Stimulated activated CD4-positive, alpha-beta T cell treated with anti-CD3 and anti-CD28 coated beads, Interleukin-12 subunit alpha, Interleukin-12 subunit beta, amount 100 ng/mL, for 4 hours (primary cell): ENCODE results near the gene CHD9NB.
"Not testable (repeated sequence)": the region's sequence is repeated elsewhere in the genome, so short reads cannot be mapped to it uniquely, and the experiment has no call there.

Source experiments
- DNase-seq: peaks from one replicate; pipeline ENCODE4 v3.0.0-alpha.2; 2020

CHD9NB gene

DNA sequence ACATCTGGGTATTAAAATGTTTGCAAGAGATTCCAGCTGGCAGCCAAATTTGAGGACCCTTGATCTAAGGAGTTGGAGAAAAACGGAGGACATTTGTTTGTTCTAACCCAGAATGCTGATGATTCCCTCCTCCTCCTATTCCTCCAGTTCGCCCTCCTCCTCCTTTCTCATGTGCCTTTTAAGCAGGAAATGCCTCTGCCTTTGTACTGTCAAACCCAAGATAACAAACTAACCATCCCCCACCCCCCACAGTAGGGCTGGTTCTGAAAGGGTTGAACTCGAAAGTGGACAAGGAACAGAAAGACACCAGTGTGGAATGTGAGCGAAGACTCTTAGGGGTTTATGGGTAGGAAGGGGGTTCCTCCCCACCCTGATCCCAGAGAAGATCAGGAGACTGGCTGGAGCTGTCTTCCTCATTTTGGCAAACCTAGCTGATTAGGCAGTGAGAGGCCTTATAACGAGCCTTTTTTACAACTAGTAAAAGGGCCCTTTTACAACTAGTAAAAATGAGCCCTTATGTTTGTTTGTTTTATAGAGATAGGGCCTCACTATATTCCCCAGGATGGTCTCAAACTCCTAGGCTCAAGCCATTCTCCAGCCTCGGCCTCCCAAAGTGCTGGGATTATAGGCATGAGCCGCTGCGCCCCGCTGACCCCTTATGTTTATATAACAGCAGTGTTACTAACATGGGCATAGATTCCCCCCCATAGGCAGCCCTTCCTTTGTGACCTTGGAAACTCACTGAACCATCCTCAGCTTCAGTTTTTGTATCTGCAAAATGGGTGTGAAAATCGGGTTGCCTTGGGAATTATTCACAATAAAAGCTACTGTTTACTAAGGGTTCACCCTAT lies 3.1 kb upstream of the CHD9NB start:
- DNase-seq: no peak

DNA sequence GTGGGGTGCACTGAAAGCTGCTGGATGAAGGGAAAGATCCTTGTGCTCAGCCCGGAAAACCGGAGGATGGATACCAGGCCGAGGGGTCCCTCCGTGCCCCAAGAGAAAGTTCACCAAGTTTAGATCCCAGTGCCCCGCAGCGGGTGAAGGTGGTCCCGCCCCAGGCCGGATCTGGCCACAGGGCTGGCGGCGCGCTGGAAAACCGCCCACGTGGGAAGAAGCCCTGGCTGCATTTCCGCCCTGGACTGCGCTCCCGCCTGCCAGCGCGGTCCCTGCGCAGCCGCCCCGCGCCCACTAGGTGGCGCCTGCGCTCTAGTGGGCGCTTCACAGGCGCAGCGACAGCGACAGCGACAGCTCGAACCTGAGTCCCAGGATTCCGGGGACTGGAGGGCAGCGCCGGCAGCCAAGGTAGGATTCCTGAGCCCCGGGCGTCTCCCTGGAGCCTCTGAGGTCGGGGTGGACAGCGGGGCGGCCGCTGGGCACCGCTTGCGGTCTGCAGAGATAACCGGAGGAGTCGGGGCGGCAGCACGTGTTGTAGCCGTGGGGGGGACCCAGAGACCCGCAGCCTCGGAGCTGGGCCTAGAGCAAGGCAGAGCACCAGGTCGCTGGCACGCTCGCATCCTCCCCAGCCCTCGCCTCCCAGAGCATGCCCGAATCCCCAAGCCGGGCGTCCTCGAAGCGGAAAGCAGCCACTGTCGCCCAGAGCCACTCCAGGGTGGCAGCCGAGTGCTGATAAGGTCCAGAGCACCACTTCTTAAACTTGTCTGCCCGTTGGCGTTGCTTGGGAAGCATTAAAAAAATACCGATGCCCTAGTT lies 2.2 kb upstream of the CHD9NB start, which contains the start of gene CHD9:
CHD9 (plus strand) TSS at position 322 of the 816 bp plus-strand sequence. CDS start 101,099 bp downstream, outside the sequence.
- peak; percentile 71 for DNase-seq

- no peak for DNase-seq
These were observed 1.4 kb upstream of the CHD9NB start for GRCh38 chr16:53053967-53054669.

- not testable (repeated sequence) for DNase-seq
These were observed 1.4 kb downstream of the CHD9NB start for GRCh38 chr16:53051255-53051654.

DNA sequence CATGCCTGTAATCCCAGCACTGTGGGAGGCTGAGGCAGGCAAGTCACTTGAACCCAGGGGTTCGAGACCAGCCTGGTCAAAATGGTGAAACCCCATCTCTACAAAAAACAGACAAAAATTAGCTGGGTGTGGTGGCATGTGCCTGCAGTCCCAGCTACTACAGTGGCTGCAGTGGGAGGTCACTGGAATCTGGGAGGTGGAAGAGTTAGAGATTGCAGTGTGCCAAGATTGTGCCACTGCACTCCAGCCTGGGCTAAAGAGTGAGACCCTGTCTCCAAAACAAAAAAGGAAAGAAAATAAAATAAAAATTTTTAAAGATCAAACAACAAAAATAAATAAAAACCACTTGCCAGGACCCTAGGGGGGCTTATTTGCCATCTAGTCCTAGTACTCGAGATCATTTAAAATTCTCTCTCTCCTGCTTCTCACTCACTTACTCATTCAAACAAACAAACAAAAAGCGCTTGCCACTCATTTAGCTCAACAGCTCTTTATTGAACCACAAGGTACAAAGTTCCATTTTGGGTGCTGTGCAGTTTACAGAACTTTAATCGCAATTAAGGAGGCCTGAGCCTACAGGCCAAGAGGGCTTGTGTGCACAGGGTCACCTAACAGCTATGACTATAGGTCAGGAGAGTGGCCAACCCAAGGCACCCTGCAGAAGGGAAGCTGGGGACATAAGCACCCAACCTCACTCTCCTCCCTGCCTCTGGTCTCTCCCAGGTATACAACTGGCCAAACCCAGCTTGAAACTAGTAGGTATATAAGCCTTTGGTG lies 4.4 kb downstream of the CHD9NB start:
- no peak for DNase-seq

DNA sequence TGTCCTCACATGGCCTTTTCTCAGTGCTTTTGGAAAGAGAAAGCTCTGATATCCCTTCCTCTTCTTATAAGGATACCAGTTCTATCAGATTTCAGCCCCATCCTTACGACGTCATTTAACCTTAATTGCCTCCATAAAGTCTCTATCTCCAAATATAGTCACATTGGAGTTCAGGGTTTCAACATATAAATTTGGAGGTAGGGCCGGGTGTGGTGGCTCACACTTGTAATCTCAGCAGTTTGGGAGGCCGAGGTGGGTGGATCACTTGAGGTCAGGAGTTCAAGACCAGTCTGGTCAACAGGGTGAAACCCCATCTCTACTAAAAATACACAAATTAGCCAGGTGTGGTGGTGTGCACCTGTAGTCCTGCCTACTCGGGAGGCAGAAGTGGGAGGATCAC lies 5.2 kb downstream of the CHD9NB start:
- not testable (repeated sequence) for DNase-seq

DNA sequence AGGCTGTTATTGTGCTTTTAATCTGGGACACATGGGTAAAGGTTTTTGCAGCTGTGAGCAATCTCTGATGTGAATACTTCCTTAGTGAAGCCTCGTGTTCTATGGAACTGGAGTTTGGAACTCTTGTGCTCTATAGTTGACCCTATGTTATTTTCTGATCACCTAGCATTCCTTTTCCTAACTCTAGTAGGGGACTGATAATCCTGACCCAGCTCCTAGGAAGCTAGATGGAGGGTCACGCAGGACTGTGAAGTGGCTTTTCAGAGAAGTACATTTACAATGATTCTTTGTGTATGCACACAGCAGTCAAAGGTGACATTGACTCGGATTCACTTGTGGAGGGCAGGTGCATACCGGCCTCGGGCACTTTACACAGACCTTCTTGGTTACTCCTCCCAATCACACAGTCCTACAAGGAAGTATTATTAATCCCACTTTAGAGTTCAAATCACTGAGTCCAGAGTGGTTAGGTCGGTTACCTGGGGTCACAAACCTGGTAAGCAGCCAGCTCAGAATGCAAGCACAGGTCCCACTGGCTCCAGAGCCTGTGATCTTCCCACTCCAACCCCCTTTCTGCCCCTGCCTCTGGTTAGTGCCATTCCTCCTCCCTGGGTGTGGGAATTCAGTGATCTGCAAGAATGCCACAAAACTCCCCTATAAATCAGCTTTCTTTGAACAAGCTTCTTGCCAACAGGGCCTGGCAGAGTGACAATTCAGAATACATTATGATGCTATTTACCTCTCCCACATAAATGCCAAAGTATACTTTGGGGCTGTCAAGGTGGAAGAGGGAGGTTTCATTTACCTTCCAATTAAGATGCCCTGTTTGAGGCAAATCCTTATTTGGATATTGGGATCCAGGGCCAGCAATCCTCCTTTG lies 7.1 kb downstream of the CHD9NB start:
- no peak for DNase-seq

- no peak for DNase-seq
These were observed 8.6 kb downstream of the CHD9NB start for GRCh38 chr16:53043986-53044601.

GRCh38 chr16:53043428-53043831 lies 9.3 kb downstream of the CHD9NB start:
- no peak for DNase-seq

- DNase-seq: no peak
These were observed 10.4 kb downstream of the CHD9NB start for GRCh38 chr16:53042235-53042701.

DNA sequence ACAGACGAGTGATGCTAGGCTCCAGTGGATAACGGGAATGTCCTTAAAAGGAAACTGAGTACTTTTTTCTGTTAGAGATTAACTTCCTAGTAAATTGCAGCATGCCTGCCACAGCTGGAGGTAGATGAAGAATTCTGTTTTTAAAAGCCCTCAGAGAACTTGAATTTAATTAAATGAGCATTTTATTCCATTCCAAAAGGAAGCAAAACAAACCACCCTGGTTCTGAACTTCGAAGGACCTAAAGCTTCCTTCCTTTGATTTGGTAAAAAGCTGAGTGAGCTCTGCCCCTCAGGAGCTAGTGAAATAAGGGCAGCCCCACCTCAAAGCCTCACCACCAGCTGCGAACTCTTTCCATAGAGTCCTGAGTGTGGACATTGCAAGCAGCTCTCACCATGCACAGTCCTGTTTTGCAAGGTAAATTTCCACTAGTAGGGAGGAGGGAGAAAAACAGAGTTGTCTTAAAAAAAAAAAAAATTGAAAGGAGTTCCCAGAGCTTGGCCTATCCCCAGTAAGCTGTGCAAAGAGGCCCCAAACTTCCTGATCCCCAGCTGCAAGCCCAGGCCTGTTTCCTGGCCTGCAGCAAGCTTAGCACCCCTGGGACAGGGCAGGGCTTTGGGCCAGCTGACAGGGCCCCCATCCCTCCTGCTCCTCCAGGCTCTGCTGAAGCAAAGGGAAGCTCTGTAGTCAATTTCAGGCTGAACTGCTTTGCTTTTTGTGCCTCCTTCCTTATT lies 11.2 kb downstream of the CHD9NB start:
- no peak for DNase-seq

- DNase-seq: no peak
These were observed 11.9 kb downstream of the CHD9NB start for GRCh38 chr16:53040788-53041187.

GRCh38 chr16:53036711-53037110 lies 16.0 kb downstream of the CHD9NB start:
- not testable (repeated sequence) for DNase-seq

GRCh38 chr16:53036066-53036465 lies 16.6 kb downstream of the CHD9NB start:
- no peak for DNase-seq

GRCh38 chr16:53035176-53035942 lies 17.3 kb downstream of the CHD9NB start:
- DNase-seq: no peak

DNA sequence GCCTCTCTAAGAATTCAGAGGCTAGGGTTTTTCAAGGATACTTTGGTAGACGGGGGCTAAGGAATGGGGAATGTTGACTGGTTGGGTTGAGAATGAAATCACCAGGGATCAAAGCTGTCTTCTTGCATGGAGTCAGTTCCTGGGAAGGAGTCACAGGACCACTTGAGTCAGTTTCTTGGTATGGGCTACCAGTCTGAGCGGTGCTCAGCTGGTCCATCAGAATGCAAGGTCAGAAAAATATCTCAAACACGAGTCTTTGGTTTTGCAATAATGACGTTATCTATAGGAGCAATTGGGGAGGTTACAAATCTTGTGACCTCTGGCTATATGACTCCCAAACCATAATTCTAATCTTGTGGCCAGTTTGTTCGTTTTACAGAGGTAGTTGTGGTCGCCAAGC lies 18.4 kb downstream of the CHD9NB start:
- no peak for DNase-seq

DNA sequence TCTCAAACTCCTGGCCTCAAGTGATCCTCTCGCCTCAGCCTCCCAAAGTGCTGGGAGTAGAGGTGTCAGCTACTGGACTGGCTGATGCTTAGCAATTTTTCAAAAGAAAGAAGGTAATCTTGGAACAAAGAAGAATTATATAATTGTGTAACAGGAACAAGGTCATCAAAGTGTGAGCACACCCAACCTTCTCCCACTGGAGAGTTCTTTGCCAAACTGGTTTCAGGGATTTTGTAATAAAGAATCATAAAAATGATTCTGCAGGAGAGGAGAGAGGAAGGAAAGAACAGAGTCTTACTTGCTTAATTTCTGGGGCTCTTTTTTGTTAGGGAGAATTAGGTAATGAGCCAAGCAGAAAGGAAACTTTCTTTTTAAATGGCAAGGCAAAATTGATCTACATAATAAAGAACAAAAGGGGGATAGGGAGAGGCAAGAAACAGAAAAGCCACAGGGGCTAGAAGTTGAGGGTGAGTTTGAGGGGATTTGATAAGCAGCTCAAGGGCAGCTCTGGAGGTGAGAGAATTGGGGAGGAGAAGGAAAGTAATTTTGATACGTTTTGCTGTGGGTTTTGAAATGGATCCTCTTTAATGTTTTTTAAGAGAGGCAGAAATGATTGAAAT lies 21.3 kb downstream of the CHD9NB start:
- no peak for DNase-seq

GRCh38 chr16:53029971-53030370 lies 22.7 kb downstream of the CHD9NB start:
- no peak for DNase-seq

- no peak for DNase-seq
These were observed 28.7 kb downstream of the CHD9NB start for GRCh38 chr16:53024045-53024444.
